GM23338 (cell line): ENCODE results near the gene GJA3. TPM values are rescaled to one million over a fixed set of nuclear protein-coding genes. Genes with fewer than 3 reads are reported as not detected.

Source experiments
- ATAC-seq: fragments of 200-7000 bp; cut with Tn5 transposase; 3 replicates; pipeline ENCODE4 v1.9.1; 2020
- DNase-seq: peaks from one replicate; pipeline ENCODE4 v3.0.0-alpha.2; 2015; ENCODE audit warnings: low spot score
- H2AFZ ChIP-seq: fragments of 200-600 bp; sonication (generic); 2 replicates; pipeline ENCODE4 v1.8.0; 2016; ENCODE audit warnings: antibody characterized with exemption, mild to moderate bottlenecking, moderate library complexity
- H3F3A ChIP-seq: fragments of 200-600 bp; sonication (generic); replicated peaks from 2 replicates; pipeline ENCODE4 v1.8.0; 2017; ENCODE audit warnings: antibody characterized with exemption, mixed run types, low read depth
- H3K27ac ChIP-seq: fragments of 200-600 bp; sonication (generic); 2 replicates; pipeline ENCODE4 v1.6.1; 2016; ENCODE audit warnings: low read depth
- H3K27me3 ChIP-seq: fragments of 200-600 bp; sonication (generic); 2 replicates; pipeline ENCODE4 v1.8.0; 2016; ENCODE audit warnings: mild to moderate bottlenecking, mixed run types, moderate library complexity; ENCODE audit not compliant: insufficient read depth
- H3K36me3 ChIP-seq: fragments of 200-600 bp; sonication (generic); 2 replicates; pipeline ENCODE4 v1.8.0; 2016; ENCODE audit warnings: mild to moderate bottlenecking; ENCODE audit not compliant: insufficient read depth
- H3K4me1 ChIP-seq: fragments of 200-600 bp; sonication (generic); 2 replicates; pipeline ENCODE4 v1.8.0; 2016; ENCODE audit warnings: mild to moderate bottlenecking, moderate library complexity; ENCODE audit not compliant: insufficient read depth
- H3K4me2 ChIP-seq: fragments of 200-600 bp; sonication (generic); 2 replicates; pipeline ENCODE4 v1.7.1; 2017; ENCODE audit warnings: mixed run types
- H3K4me3 ChIP-seq: fragments of 200-600 bp; sonication (generic); 2 replicates; pipeline ENCODE4 v1.6.1; 2016; ENCODE audit warnings: mixed run types
- H3K79me2 ChIP-seq: fragments of 200-600 bp; sonication (generic); replicated peaks from 2 replicates; pipeline ENCODE4 v1.8.0; 2017; ENCODE audit warnings: mild to moderate bottlenecking; ENCODE audit not compliant: insufficient read depth
- H3K9me2 ChIP-seq: fragments of 200-600 bp; sonication (generic); 2 replicates; pipeline ENCODE4 v1.8.0; 2017; ENCODE audit not compliant: insufficient read depth
- H4K20me1 ChIP-seq: fragments of 200-600 bp; sonication (generic); replicated peaks from 2 replicates; pipeline ENCODE4 v1.8.0; 2017; ENCODE audit warnings: mild to moderate bottlenecking; ENCODE audit not compliant: insufficient read depth
- H3K27ac Mint-ChIP-seq: 2 replicates; pipeline ENCODE4 v1.8.0; 2020; ENCODE audit warnings: inconsistent platforms, mild to moderate bottlenecking, moderate library complexity, mixed read lengths
- H3K27me3 Mint-ChIP-seq: 3 replicates; pipeline ENCODE4 v1.8.0; 2022; ENCODE audit warnings: low read depth, mild to moderate bottlenecking, moderate library complexity, mixed read lengths, inconsistent platforms; ENCODE audit not compliant: insufficient read depth, poor library complexity
- H3K36me3 Mint-ChIP-seq: 3 replicates; pipeline ENCODE4 v1.8.0; 2021; ENCODE audit warnings: low read depth, mild to moderate bottlenecking, inconsistent platforms, moderate library complexity, mixed read lengths
- H3K4me1 Mint-ChIP-seq: 3 replicates; pipeline ENCODE4 v1.8.0; 2020; ENCODE audit warnings: mild to moderate bottlenecking, inconsistent platforms, mixed read lengths
- H3K4me3 Mint-ChIP-seq: 3 replicates; pipeline ENCODE4 v1.8.0; 2021; ENCODE audit warnings: moderate library complexity, mild to moderate bottlenecking, inconsistent platforms, mixed read lengths
- H3K9me3 Mint-ChIP-seq: 3 replicates; pipeline ENCODE4 v1.8.0; 2020; ENCODE audit warnings: moderate library complexity, mild to moderate bottlenecking, inconsistent platforms, mixed read lengths
- CREB1 ChIP-seq: fragments of 250-450 bp; sonication (Bioruptor Pico); IDR thresholded peaks from 2 replicates; pipeline ENCODE4 v1.5.0; 2020; ENCODE audit warnings: low read depth, mild to moderate bottlenecking, moderate library complexity
- EZH2 ChIP-seq: fragments of 200-600 bp; sonication (generic); IDR thresholded peaks from one replicate; pipeline ENCODE4 v1.8.0; 2017; ENCODE audit warnings: antibody characterized with exemption, mild to moderate bottlenecking, low read depth; ENCODE audit not compliant: unreplicated experiment
- EZH2phosphoT487 ChIP-seq: fragments of 200-600 bp; sonication (generic); IDR thresholded peaks from one replicate; pipeline ENCODE4 v1.8.1; 2018; ENCODE audit warnings: antibody characterized with exemption; ENCODE audit not compliant: unreplicated experiment
- JUNB ChIP-seq: IDR thresholded peaks from one replicate; pipeline ENCODE4 v1.6.1; 2016; ENCODE audit warnings: antibody characterized with exemption; ENCODE audit not compliant: unreplicated experiment
- NANOG ChIP-seq: IDR thresholded peaks from 2 replicates; pipeline ENCODE4 v1.6.1; 2016; ENCODE audit warnings: antibody characterized with exemption, borderline replicate concordance
- STAT1 ChIP-seq: IDR thresholded peaks from one replicate; pipeline ENCODE4 v1.6.1; 2016; ENCODE audit warnings: antibody characterized with exemption; ENCODE audit not compliant: unreplicated experiment
- ZNF114 ChIP-seq: fragments of 250-450 bp; sonication (Bioruptor Pico); IDR thresholded peaks from 2 replicates; pipeline ENCODE4 v1.5.0; 2020; ENCODE audit warnings: mild to moderate bottlenecking, moderate library complexity
- ZNF331 ChIP-seq: fragments of 250-450 bp; sonication (Bioruptor Pico); IDR thresholded peaks from 2 replicates; pipeline ENCODE4 v1.5.0; 2020; ENCODE audit warnings: low read depth, mild to moderate bottlenecking, moderate library complexity
- polyA plus RNA-seq: library from polyadenylated mRNA; unstranded; fragments of >200 nt; fragmentation: Nextera tagmentation; extraction: Ambion mirVana; gene quantifications from 2 replicates; pipeline ENCODE4 v1.2.1, GENCODE V29; 2016
- total RNA-seq: library from RNA; depleted of rRNA; stranded (reverse); fragments of >200 nt; shearing (Covaris generic); gene quantifications from 2 replicates; pipeline ENCODE4 v1.2.3, GENCODE V29; 2014
- TF ChIP-seq, protein P1 (sequence below): fragments of 250-450 bp; sonication (Bioruptor Pico); IDR thresholded peaks from 2 replicates; pipeline ENCODE4 v1.5.0; 2020; ENCODE audit warnings: mild to moderate bottlenecking, moderate library complexity
- TF ChIP-seq, protein P2 (sequence below), 2 experiments: fragments of 200-600 bp in 1 of 2; sonication (generic) in 1 of 2; conservative IDR thresholded peaks; 2 replicates each; pipeline versions ENCODE4 v1.5.1 to v1.6.1; 2016 to 2017; ENCODE audit warnings: antibody characterized with exemption in 2 of 2, low read depth in 2 of 2, mild to moderate bottlenecking in 2 of 2, moderate library complexity in 1 of 2
- TF ChIP-seq, protein P3 (sequence below): IDR thresholded peaks from one replicate; pipeline ENCODE4 v1.6.1; 2018; ENCODE audit warnings: antibody characterized with exemption; ENCODE audit not compliant: unreplicated experiment

The GJA3 gene
- total and polyA plus RNA-seq, 2 experiments from 2014 or later = 0.17 to 0.23 TPM

- Histone ChIP-seq H2AFZ (no peak overlapping the region), H3K27me3 (peaks cover 27% of the 10 kb centered on the region), H3K79me2 (no peaks in the 10 kb centered on the region), H3K4me3 (no peak overlapping the region), H3K36me3 (no peaks in the 10 kb centered on the region), H3K4me1 (no peaks in the 10 kb centered on the region), H3K9me2 (no peaks in the 10 kb centered on the region), H4K20me1 (0 out of 2 replicates have a peak, but pooled peaks cover 1% of the 10 kb centered on the region), H3K4me2 (no peak overlapping the region), H3F3A (no peaks in the 10 kb centered on the region), H3K27ac (no peak overlapping the region)
- Mint-ChIP-seq H3K4me1 (peaks cover 2% of the 10 kb centered on the region; the same call in 1 of the 3 replicates), H3K27ac (no peak overlapping the region), H3K9me3 (no peaks in the 10 kb centered on the region; the same call in 2 of the 3 replicates), H3K27me3 (peaks cover 8% of the 10 kb centered on the region), H3K4me3 (no peak overlapping the region), H3K36me3 (no peaks in the 10 kb centered on the region)
- TF ChIP-seq ZNF114 (CRISPR knock-in tag) = no peak
- TF ChIP-seq EZH2phosphoT487 = no peak
- no peak for ATAC-seq
- no peak for DNase-seq
Observed at GRCh38 chr13:20181188-20181587, 20.3 kb upstream of the GJA3 start.

- Histone ChIP-seq H3K4me2 (no peak overlapping the region), H3K4me1 (no peaks in the 10 kb centered on the region), H3K4me3 (no peak overlapping the region), H3K27me3 (peaks cover 37% of the 10 kb centered on the region), H3K79me2 (no peaks in the 10 kb centered on the region), H3K36me3 (no peaks in the 10 kb centered on the region), H4K20me1 (no peaks in the 10 kb centered on the region), H3K27ac (no peak overlapping the region), H3F3A (no peaks in the 10 kb centered on the region), H2AFZ (peak overlapping the region; percentile 89; the same call in 1 of the 2 replicates), H3K9me2 (no peaks in the 10 kb centered on the region)
- no peak overlapping the region for H3K4me3 Mint-ChIP-seq
- ATAC-seq (no peak), DNase-seq (no peak)
- H3K4me1 Mint-ChIP-seq = peaks cover 8% of the 10 kb centered on the region
- peaks cover 15% of the 10 kb centered on the region for H3K27me3 Mint-ChIP-seq
- no peak overlapping the region for H3K27ac Mint-ChIP-seq
- H3K36me3 Mint-ChIP-seq = no peaks in the 10 kb centered on the region
- H3K9me3 Mint-ChIP-seq = no peaks in the 10 kb centered on the region; the same call in 2 of the 3 replicates
- no peak for TF ChIP-seq CREB1 (CRISPR knock-in tag)
- TF ChIP-seq, protein P1, sequence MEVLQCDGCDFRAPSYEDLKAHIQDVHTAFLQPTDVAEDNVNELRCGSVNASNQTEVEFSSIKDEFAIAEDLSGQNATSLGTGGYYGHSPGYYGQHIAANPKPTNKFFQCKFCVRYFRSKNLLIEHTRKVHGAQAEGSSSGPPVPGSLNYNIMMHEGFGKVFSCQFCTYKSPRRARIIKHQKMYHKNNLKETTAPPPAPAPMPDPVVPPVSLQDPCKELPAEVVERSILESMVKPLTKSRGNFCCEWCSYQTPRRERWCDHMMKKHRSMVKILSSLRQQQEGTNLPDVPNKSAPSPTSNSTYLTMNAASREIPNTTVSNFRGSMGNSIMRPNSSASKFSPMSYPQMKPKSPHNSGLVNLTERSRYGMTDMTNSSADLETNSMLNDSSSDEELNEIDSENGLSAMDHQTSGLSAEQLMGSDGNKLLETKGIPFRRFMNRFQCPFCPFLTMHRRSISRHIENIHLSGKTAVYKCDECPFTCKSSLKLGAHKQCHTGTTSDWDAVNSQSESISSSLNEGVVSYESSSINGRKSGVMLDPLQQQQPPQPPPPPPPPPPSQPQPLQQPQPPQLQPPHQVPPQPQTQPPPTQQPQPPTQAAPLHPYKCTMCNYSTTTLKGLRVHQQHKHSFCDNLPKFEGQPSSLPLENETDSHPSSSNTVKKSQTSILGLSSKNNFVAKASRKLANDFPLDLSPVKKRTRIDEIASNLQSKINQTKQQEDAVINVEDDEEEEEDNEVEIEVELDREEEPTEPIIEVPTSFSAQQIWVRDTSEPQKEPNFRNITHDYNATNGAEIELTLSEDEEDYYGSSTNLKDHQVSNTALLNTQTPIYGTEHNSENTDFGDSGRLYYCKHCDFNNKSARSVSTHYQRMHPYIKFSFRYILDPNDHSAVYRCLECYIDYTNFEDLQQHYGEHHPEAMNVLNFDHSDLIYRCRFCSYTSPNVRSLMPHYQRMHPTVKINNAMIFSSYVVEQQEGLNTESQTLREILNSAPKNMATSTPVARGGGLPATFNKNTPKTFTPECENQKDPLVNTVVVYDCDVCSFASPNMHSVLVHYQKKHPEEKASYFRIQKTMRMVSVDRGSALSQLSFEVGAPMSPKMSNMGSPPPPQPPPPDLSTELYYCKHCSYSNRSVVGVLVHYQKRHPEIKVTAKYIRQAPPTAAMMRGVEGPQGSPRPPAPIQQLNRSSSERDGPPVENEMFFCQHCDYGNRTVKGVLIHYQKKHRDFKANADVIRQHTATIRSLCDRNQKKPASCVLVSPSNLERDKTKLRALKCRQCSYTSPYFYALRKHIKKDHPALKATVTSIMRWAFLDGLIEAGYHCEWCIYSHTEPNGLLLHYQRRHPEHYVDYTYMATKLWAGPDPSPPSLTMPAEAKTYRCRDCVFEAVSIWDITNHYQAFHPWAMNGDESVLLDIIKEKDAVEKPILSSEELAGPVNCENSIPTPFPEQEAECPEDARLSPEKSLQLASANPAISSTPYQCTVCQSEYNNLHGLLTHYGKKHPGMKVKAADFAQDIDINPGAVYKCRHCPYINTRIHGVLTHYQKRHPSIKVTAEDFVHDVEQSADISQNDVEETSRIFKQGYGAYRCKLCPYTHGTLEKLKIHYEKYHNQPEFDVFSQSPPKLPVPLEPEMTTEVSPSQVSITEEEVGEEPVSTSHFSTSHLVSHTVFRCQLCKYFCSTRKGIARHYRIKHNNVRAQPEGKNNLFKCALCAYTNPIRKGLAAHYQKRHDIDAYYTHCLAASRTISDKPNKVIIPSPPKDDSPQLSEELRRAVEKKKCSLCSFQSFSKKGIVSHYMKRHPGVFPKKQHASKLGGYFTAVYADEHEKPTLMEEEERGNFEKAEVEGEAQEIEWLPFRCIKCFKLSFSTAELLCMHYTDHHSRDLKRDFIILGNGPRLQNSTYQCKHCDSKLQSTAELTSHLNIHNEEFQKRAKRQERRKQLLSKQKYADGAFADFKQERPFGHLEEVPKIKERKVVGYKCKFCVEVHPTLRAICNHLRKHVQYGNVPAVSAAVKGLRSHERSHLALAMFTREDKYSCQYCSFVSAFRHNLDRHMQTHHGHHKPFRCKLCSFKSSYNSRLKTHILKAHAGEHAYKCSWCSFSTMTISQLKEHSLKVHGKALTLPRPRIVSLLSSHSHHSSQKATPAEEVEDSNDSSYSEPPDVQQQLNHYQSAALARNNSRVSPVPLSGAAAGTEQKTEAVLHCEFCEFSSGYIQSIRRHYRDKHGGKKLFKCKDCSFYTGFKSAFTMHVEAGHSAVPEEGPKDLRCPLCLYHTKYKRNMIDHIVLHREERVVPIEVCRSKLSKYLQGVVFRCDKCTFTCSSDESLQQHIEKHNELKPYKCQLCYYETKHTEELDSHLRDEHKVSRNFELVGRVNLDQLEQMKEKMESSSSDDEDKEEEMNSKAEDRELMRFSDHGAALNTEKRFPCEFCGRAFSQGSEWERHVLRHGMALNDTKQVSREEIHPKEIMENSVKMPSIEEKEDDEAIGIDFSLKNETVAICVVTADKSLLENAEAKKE = no peak
- no peak for TF ChIP-seq ZNF114 (CRISPR knock-in tag)
- no peak for TF ChIP-seq NANOG
- TF ChIP-seq, protein P2, sequence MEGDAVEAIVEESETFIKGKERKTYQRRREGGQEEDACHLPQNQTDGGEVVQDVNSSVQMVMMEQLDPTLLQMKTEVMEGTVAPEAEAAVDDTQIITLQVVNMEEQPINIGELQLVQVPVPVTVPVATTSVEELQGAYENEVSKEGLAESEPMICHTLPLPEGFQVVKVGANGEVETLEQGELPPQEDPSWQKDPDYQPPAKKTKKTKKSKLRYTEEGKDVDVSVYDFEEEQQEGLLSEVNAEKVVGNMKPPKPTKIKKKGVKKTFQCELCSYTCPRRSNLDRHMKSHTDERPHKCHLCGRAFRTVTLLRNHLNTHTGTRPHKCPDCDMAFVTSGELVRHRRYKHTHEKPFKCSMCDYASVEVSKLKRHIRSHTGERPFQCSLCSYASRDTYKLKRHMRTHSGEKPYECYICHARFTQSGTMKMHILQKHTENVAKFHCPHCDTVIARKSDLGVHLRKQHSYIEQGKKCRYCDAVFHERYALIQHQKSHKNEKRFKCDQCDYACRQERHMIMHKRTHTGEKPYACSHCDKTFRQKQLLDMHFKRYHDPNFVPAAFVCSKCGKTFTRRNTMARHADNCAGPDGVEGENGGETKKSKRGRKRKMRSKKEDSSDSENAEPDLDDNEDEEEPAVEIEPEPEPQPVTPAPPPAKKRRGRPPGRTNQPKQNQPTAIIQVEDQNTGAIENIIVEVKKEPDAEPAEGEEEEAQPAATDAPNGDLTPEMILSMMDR (conservative IDR thresholded peaks at IDR 0.05; ENCODE audit: low read depth in 2 of 2) = no peak
- TF ChIP-seq STAT1 = no peak
- TF ChIP-seq, protein P3, sequence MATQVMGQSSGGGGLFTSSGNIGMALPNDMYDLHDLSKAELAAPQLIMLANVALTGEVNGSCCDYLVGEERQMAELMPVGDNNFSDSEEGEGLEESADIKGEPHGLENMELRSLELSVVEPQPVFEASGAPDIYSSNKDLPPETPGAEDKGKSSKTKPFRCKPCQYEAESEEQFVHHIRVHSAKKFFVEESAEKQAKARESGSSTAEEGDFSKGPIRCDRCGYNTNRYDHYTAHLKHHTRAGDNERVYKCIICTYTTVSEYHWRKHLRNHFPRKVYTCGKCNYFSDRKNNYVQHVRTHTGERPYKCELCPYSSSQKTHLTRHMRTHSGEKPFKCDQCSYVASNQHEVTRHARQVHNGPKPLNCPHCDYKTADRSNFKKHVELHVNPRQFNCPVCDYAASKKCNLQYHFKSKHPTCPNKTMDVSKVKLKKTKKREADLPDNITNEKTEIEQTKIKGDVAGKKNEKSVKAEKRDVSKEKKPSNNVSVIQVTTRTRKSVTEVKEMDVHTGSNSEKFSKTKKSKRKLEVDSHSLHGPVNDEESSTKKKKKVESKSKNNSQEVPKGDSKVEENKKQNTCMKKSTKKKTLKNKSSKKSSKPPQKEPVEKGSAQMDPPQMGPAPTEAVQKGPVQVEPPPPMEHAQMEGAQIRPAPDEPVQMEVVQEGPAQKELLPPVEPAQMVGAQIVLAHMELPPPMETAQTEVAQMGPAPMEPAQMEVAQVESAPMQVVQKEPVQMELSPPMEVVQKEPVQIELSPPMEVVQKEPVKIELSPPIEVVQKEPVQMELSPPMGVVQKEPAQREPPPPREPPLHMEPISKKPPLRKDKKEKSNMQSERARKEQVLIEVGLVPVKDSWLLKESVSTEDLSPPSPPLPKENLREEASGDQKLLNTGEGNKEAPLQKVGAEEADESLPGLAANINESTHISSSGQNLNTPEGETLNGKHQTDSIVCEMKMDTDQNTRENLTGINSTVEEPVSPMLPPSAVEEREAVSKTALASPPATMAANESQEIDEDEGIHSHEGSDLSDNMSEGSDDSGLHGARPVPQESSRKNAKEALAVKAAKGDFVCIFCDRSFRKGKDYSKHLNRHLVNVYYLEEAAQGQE = no peak
- no peak for TF ChIP-seq JUNB
- TF ChIP-seq EZH2phosphoT487 = no peak
- no peak for TF ChIP-seq ZNF331
- TF ChIP-seq EZH2 = no peak
Observed at GRCh38 chr13:20178156-20178555, 17.3 kb upstream of the GJA3 start.
